Endothelial cell of umbilical vein (primary cell): Measurements from ENCODE around the gene PRRC2A.

Source experiments
- CTCF ChIP-seq, 2 donors: IDR thresholded peaks; 1 replicate in 1 of 2; 2 replicates in 1 of 2; pipeline ENCODE4 v1.5.1; 2011; ENCODE audit warnings: low read length in 2 of 2, mild to moderate bottlenecking in 2 of 2, moderate library complexity in 2 of 2, control low read depth in 1 of 2, inconsistent platforms in 1 of 2, low read depth in 1 of 2; ENCODE audit not compliant: insufficient read depth in 1 of 2; ENCODE audit errors: extremely low read depth in 1 of 2
- EZH2 ChIP-seq: IDR thresholded peaks from 2 replicates; pipeline ENCODE4 v1.6.1; 2012; ENCODE audit warnings: borderline replicate concordance, low read depth, mild to moderate bottlenecking, moderate library complexity, low read length, inconsistent platforms; ENCODE audit not compliant: severe bottlenecking
- FOS ChIP-seq: IDR thresholded peaks from 2 replicates; pipeline ENCODE4 v1.6.1; 2011; ENCODE audit warnings: mild to moderate bottlenecking, low read length, moderate library complexity, borderline replicate concordance; ENCODE audit not compliant: insufficient read depth
- JUN ChIP-seq: IDR thresholded peaks from 2 replicates; pipeline ENCODE4 v1.6.1; 2011; ENCODE audit warnings: borderline replicate concordance, low read depth; ENCODE audit not compliant: insufficient read length, insufficient read depth
- MAX ChIP-seq: IDR thresholded peaks from 2 replicates; pipeline ENCODE4 v1.6.1; 2011; ENCODE audit not compliant: insufficient read depth, insufficient read length
- MYC ChIP-seq: IDR thresholded peaks from one replicate; pipeline ENCODE4 v1.6.1; 2011; ENCODE audit warnings: mild to moderate bottlenecking, low read depth, low read length
- POLR2A ChIP-seq: IDR thresholded peaks from 2 replicates; pipeline ENCODE4 v1.6.1; 2012; ENCODE audit warnings: low read depth, mild to moderate bottlenecking, control low read depth, low read length
- POLR2AphosphoS5 ChIP-seq: IDR thresholded peaks from 2 replicates; pipeline ENCODE4 v1.6.1; 2012; ENCODE audit warnings: low read depth, mild to moderate bottlenecking, control low read depth, low read length, moderate library complexity; ENCODE audit not compliant: insufficient read depth

GRCh38 chr6:31629014-31629413 is 8.5 kb downstream of the PRRC2A start:
- TF ChIP-seq MAX (no peak), POLR2A (no peak), CTCF (IDR thresholded peaks at IDR 0.05; ENCODE audit: extremely low read depth in 1 of 2, insufficient read depth in 1 of 2, low read depth in 1 of 2, low read length in 2 of 2) (no peak), POLR2AphosphoS5 (no peak), EZH2 (no peak), MYC (no peak), JUN (no peak), FOS (no peak)
